HEK293 (cell line): Measurements from ENCODE around the gene STK10.

Source experiments
- CTCF ChIP-seq: fragments of 450-650 bp; formaldehyde crosslinking; IDR thresholded peaks from 2 replicates; pipeline ENCODE4 v1.5.1; 2016; ENCODE audit warnings: missing biosample characterization, missing genetic modification characterization
- FEZF1 ChIP-seq: fragments of 450-650 bp; formaldehyde crosslinking; IDR thresholded peaks from 2 replicates; pipeline ENCODE4 v1.5.1; 2016; ENCODE audit warnings: missing biosample characterization, missing genetic modification characterization
- KLF8 ChIP-seq: fragments of 450-650 bp; formaldehyde crosslinking; IDR thresholded peaks from 2 replicates; pipeline ENCODE4 v1.5.1; 2016; ENCODE audit warnings: missing biosample characterization, missing genetic modification characterization
- PRDM10 ChIP-seq: fragments of 450-650 bp; formaldehyde crosslinking; IDR thresholded peaks from 2 replicates; pipeline ENCODE4 v1.5.1; 2016; ENCODE audit warnings: missing biosample characterization, missing genetic modification characterization
- PRDM2 ChIP-seq: fragments of 450-650 bp; formaldehyde crosslinking; IDR thresholded peaks from 2 replicates; pipeline ENCODE4 v1.5.1; 2016; ENCODE audit warnings: missing biosample characterization, missing genetic modification characterization, borderline replicate concordance
- SP3 ChIP-seq: fragments of 450-650 bp; formaldehyde crosslinking; IDR thresholded peaks from 2 replicates; pipeline ENCODE4 v1.5.1; 2016; ENCODE audit warnings: missing biosample characterization, missing genetic modification characterization
- SP7 ChIP-seq: fragments of 450-650 bp; formaldehyde crosslinking; IDR thresholded peaks from 2 replicates; pipeline ENCODE4 v1.5.1; 2016; ENCODE audit warnings: missing biosample characterization, missing genetic modification characterization
- WT1 ChIP-seq: fragments of 450-650 bp; formaldehyde crosslinking; IDR thresholded peaks from 2 replicates; pipeline ENCODE4 v1.5.1; 2016; ENCODE audit warnings: missing biosample characterization, missing genetic modification characterization
- ZNF157 ChIP-seq: fragments of 450-650 bp; formaldehyde crosslinking; IDR thresholded peaks from 2 replicates; pipeline ENCODE4 v1.5.1; 2016; ENCODE audit warnings: missing biosample characterization, missing genetic modification characterization
- ZNF184 ChIP-seq: fragments of 450-650 bp; IDR thresholded peaks from 2 replicates; pipeline ENCODE4 v1.5.1; 2018; ENCODE audit warnings: missing biosample characterization, mild to moderate bottlenecking, missing genetic modification characterization
- ZNF214 ChIP-seq: fragments of 450-650 bp; formaldehyde crosslinking; IDR thresholded peaks from 2 replicates; pipeline ENCODE4 v1.5.1; 2017; ENCODE audit warnings: missing biosample characterization, mild to moderate bottlenecking, missing genetic modification characterization, borderline replicate concordance
- ZNF24 ChIP-seq: fragments of 450-650 bp; formaldehyde crosslinking; IDR thresholded peaks from 2 replicates; pipeline ENCODE4 v1.5.1; 2016; ENCODE audit warnings: missing biosample characterization, missing genetic modification characterization
- ZNF311 ChIP-seq: fragments of 450-650 bp; formaldehyde crosslinking; IDR thresholded peaks from 2 replicates; pipeline ENCODE4 v1.5.1; 2017; ENCODE audit warnings: missing biosample characterization, missing genetic modification characterization, borderline replicate concordance
- ZNF354C ChIP-seq: fragments of 450-650 bp; formaldehyde crosslinking; IDR thresholded peaks from 2 replicates; pipeline ENCODE4 v1.5.1; 2016; ENCODE audit warnings: missing biosample characterization, missing genetic modification characterization, low read depth, borderline replicate concordance
- ZNF394 ChIP-seq: fragments of 450-650 bp; formaldehyde crosslinking; IDR thresholded peaks from 2 replicates; pipeline ENCODE4 v1.5.1; 2016; ENCODE audit warnings: missing biosample characterization, missing genetic modification characterization, mild to moderate bottlenecking, moderate library complexity, borderline replicate concordance
- ZNF473 ChIP-seq: fragments of 450-650 bp; formaldehyde crosslinking; IDR thresholded peaks from 2 replicates; pipeline ENCODE4 v1.5.1; 2017; ENCODE audit warnings: missing biosample characterization, missing genetic modification characterization
- ZNF501 ChIP-seq: fragments of 450-650 bp; formaldehyde crosslinking; IDR thresholded peaks from 2 replicates; pipeline ENCODE4 v1.5.1; 2016; ENCODE audit warnings: missing biosample characterization, missing genetic modification characterization
- ZNF518A ChIP-seq: fragments of 450-650 bp; formaldehyde crosslinking; conservative IDR thresholded peaks from 2 replicates; pipeline ENCODE4 v1.5.1; 2016; ENCODE audit warnings: low read depth, missing biosample characterization, missing genetic modification characterization
- ZNF548 ChIP-seq: fragments of 450-650 bp; formaldehyde crosslinking; IDR thresholded peaks from 2 replicates; pipeline ENCODE4 v1.5.1; 2016; ENCODE audit warnings: missing biosample characterization, missing genetic modification characterization
- ZNF677 ChIP-seq: fragments of 450-650 bp; IDR thresholded peaks from 2 replicates; pipeline ENCODE4 v1.5.0; 2018; ENCODE audit warnings: missing biosample characterization, mild to moderate bottlenecking, missing genetic modification characterization, moderate library complexity
- ZNF76 ChIP-seq: fragments of 450-650 bp; formaldehyde crosslinking; IDR thresholded peaks from 2 replicates; pipeline ENCODE4; 2016; ENCODE audit warnings: low read depth, missing biosample characterization, missing genetic modification characterization, borderline replicate concordance

STK10 gene

GRCh38 chr5:172187118-172188032, 649 bp downstream of the STK10 start (continued):
- TF ChIP-seq PRDM10 (tag by site-specific recombination) (peak; percentile 63), SP7 (tag by site-specific recombination) (peak; percentile 36; the same call in 1 of the 2 replicates), PRDM2 (no peak), ZNF311 (tag by site-specific recombination) (no peak), ZNF518A (tag by site-specific recombination) (no peak), ZNF394 (tag by site-specific recombination) (no peak), ZNF548 (tag by site-specific recombination) (no peak), WT1 (tag by site-specific recombination) (0 out of 2 replicates have a peak, but pooled peaks have one; percentile 47), ZNF76 (tag by site-specific recombination) (no peak), FEZF1 (tag by site-specific recombination) (no peak), ZNF677 (tag by site-specific recombination) (no peak), CTCF (peak; percentile 75), ZNF473 (tag by site-specific recombination) (no peak), ZNF24 (tag by site-specific recombination) (no peak), ZNF354C (tag by site-specific recombination) (no peak), ZNF157 (no peak), ZNF501 (tag by site-specific recombination) (no peak), ZNF184 (no peak), SP3 (tag by site-specific recombination) (peak; percentile 90), KLF8 (tag by site-specific recombination) (peak; percentile 20), ZNF214 (tag by site-specific recombination) (no peak)
